Stimulated activated naive CD8-positive, alpha-beta T cell treated with anti-CD3 and anti-CD28 coated beads, Interleukin-15, Interleukin-2, amounts not matched to agents 100 U/mL and 50 U/mL, for 24 hours (primary cell): ENCODE measurements around the gene TCAP.
"Not testable (repeated sequence)": the region's sequence is repeated elsewhere in the genome, so short reads cannot be mapped to it uniquely, and the experiment has no call there.

Experiments
- ATAC-seq: fragments of 150-1000 bp; cut with Tn5 transposase; one replicate; pipeline ENCODE4 v1.10.0; 2021
- DNase-seq: peaks from one replicate; pipeline ENCODE4 v3.0.0; 2021

Gene TCAP

DNA sequence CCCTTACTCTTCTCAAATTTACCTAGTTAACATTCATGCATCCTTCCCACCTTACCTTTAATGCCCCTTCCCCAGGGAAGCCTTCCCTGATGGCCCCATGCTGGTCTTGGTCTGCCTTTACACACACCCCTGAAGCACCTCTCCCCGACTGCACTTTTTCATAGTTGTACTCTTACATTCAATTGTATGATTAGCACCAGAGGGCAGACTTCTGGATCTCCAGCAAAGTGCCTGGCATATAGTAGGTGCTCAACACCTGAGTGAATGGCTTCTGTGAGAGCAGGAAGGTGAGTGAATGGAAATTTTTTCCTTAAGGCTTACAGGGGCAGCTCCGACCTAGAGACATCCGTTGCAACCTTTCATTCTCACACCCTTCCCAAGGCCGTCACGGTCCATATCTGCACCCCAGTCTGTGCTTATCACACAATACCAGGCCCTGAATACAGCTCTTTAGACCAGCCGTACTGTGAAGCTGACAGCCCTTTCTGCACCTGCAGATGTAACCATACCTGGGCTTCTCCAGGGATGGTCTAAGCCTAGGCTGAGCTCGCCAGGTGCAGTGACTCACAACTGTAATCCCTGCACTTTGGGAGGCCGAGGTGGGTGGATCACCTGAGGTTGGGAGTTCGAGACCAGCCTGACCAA is 18.3 kb downstream of the TCAP start:
- DNase-seq (no peak), ATAC-seq (no peak)

DNA sequence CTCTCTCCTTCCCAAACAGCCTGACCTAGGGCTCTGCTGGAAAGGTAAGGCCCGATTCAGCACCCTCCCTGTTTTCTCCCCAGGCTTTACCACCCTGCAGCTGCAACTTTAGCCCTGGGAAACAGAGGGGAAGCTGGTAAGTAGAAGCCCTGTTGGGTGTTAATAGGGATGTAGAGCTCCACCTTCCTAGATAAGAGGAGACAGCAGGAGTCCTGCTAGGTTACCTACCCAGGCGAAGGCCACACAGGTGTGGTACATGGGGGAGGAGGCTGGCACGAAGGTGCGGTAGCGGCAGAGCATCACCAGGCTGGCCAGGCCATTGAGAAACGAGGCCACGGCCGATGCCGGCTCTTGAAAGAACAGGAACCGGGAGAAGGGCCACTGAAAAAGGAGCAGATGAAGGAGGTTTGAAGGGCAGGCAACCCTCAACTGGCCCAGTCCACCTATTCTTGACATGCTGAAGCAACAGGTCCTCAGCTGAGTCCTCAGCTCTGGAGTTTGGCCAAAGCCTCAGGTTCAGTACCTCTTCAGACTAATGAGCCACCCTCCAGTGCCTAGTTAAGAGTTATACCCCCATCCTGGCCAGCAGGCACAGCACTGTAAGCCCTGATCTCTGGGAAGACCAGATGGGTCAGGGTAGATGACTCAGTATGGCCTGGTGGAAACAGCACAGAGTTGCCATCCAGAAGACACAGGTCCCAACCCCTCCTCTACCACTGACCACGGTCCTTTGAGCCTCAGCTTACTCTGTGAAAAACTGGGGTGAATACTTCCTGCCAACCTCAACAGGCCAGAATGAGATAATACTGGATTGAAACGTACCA is 19.4 kb downstream of the TCAP start:
- DNase-seq: no peak
- ATAC-seq: no peak

DNA sequence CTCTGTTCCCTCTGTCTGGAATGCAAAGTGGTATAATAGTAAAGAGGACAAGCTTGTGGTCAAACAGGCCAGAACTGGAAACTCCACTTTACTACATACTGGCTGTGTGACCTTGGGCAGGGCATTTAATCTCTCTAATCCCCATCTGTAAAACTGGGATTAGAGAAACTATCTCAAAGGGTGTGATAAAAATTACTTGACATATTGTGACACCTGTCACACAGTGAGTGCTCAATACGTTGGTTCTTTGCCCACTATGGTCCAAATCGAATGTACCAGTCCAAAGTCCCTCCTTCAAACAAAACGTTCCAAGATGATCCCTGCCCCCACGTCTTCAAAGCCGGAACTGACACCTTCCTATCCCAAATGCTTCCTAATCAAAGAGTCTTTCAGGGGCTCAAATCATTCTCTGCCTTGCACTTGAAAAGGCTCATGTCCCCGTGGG is 22.0 kb downstream of the TCAP start:
- DNase-seq (no peak), ATAC-seq (no peak)

DNA sequence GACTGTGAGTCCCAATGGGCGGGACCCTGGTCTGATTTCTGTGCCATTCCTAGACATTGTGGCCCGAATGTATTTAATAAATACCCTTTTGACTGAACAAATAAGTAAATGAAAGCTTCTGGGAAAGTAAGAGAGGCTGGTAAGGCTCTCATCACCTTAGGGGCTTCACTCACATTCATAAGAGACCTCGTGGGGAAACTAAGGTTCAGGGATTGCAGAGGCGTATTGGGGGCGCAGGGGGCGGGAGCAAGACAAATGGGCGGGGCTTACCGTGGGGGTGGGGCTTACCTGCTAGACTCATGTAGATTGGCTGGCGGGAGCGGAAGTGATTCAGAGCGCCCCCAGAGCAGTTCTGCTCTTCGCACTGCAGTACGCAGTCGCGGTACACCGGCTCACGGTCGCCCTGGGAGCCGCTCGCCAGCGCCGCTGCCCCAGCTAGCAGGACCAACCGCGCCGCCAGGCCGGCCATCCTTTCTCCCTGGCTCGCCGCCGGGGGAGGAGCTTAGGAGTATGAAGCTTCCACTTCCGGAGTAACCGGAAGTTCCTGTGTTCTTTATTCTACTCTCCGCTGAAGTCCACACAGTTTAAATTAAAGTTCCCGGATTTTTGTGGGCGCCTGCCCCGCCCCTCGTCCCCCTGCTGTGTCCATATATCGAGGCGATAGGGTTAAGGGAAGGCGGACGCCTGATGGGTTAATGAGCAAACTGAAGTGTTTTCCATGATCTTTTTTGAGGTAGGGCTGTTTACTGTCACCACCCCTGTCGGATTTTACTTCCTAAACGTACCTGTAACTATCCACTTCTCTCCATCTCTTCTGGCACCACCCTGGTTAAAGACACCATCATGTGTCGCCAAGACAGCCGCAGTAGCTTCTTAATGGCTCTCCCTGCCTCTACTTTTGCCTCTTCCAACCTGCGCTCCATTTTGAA is 22.7 kb downstream of the TCAP start, which contains the start of gene PGAP3:
Gene PGAP3 (minus strand): TSS at position 512 of the 929 bp plus-strand sequence. CDS start 43 bp downstream, at position 469.
- peak; percentile 91 for DNase-seq
- peak; percentile 95 for ATAC-seq

DNA sequence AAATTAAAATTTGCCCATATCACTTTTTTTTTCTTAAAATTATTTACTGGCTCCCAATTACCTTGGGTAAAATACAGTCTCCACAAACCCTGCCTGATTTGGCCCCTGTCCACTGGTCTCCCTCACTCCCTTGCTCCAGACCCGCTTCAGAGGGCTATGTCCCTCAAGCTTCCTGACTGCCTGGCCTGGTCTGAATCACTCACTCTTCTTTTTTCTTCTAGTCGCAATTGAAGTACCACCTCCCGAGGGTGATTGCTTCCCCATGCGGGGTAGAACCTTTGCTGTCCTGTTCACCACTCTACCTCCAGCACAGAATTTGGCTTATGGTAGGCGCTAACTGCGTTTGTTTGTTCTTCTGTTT is 23.3 kb downstream of the TCAP start:
- ATAC-seq: no peak
- no peak for DNase-seq

DNA sequence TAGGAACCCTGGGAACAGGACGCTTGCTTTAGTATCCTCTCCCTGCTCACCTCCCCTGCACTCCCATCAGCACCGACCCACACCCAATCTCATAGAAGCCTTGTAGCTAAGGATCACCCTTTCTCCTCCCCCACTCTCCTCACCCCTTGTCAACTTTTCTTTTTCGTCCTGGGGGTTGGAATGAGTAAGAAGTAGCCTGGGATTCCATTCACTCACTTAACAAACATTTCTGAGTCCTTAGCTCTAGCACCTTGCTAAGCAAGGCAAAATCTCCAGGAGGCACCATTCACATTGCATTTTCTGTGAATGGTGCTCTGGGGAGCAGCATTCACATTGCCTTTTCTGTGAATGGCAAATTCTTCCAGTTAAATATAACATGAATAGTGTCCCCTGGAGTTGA is 23.8 kb downstream of the TCAP start:
- ATAC-seq (no peak), DNase-seq (no peak)

DNA sequence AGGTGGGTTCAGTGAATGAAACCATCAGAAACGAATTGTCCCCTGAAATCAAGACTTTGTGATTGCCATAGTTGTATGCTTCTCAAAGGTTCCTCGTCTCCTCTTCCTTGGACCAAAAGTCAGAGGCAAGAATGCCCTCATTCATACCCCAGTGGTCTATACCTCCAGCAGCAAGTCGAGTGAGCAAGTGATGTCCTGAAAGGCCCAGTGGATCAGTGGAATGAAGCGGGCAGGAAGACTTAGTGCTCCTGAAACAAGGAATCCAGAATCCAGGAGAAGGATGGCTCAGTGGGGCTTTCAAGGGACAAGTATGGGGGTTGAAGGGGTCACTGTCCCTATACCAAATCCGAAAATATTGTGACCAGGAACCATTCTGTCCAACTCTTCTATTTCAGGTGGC is 29.4 kb downstream of the TCAP start:
- DNase-seq (no peak), ATAC-seq (no peak)

DNA sequence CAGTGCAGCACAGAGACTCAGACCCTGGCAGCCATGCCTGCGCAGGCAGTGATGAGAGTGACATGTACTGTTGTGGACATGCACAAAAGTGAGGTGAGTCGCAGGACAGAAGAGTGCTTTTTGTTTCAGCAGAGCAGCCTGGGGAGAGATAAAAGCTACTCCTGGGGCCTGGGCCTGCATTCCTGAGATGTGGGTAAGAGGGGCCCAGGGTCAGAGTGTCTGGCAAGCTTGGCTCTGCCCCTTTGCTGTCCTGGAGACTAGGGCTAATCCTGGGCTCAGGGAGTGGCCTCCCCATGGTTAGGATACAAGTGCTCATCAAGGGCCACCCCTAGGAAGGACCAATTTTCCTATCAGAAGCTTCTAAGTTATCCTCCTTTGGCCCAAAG is 29.9 kb downstream of the TCAP start:
- DNase-seq (no peak), ATAC-seq (no peak)

DNA sequence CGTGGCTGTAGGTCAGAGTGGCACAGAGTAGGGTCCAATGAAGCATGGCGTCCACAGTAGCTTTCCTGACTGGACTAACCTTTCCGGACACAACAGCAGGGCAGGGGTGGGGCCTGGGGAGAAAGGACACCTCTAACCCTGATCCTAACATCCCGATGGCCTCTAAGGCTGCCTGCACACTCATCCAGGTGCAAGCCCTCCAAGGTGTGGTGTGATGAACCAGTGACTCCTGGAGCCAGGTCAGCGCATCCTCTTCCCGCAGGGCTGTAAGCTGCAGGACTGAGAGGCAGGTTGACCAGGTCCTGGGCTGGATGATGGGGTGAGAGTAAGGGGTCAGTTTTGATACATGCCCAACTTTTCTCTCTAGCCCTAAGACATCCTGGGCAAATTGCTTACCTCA is 31.6 kb downstream of the TCAP start:
- no peak for DNase-seq
- ATAC-seq: no peak

DNA sequence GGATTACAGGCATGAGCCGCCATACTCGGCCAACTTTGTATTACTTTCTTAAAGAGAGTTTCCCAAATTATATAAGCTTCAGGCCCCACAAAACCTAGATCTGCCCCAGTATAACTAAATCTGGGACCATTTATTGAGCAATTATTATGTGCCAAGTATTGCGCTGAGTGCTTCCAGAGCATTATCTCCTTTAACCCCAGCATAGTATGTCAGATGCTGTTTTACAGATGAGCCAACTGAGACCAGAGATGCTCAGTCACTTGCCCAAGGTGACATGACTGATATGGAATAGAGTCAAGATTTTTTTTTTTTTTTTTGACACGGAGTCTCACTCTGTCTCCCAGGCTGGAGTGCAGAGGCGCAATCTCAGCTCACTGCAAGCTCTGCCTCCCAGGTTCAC is 32.8 kb downstream of the TCAP start:
- ATAC-seq: no peak
- DNase-seq: no peak

DNA sequence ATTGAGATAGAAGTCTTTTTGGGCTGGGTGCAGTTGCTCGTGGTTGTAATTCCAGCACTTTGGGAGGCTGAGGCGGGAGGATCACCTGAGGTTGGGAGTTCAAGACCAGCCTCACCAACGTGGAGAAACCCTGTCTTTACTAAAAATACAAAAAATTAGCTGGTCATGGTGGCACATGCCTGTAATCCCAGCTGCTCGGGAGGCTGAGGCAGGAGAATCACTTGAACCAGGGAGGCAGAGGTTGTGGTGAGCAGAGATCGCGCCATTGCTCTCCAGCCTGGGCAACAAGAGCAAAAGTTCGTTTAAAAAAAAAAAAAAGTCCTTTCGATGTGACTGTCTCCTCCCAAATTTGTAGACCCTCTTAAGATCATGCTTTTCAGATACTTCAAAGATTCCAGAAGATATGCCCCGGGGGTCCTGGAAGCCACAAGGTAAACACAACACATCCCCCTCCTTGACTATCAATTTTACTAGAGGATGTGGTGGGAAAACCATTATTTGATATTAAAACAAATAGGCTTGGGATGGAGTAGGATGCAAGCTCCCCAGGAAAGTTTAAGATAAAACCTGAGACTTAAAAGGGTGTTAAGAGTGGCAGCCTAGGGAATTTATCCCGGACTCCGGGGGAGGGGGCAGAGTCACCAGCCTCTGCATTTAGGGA is 34.1 kb downstream of the TCAP start:
- DNase-seq, ATAC-seq: not testable (repeated sequence)

DNA sequence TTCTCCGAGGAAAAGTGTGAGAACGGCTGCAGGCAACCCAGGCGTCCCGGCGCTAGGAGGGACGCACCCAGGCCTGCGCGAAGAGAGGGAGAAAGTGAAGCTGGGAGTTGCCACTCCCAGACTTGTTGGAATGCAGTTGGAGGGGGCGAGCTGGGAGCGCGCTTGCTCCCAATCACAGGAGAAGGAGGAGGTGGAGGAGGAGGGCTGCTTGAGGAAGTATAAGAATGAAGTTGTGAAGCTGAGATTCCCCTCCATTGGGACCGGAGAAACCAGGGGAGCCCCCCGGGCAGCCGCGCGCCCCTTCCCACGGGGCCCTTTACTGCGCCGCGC is 34.6 kb downstream of the TCAP start, which contains the start of gene ERBB2:
Gene ERBB2 (plus strand): TSS at position 247 of the 330 bp plus-strand sequence. CDS start 175 bp downstream, outside the sequence.
- DNase-seq: no peak
- no peak for ATAC-seq

DNA sequence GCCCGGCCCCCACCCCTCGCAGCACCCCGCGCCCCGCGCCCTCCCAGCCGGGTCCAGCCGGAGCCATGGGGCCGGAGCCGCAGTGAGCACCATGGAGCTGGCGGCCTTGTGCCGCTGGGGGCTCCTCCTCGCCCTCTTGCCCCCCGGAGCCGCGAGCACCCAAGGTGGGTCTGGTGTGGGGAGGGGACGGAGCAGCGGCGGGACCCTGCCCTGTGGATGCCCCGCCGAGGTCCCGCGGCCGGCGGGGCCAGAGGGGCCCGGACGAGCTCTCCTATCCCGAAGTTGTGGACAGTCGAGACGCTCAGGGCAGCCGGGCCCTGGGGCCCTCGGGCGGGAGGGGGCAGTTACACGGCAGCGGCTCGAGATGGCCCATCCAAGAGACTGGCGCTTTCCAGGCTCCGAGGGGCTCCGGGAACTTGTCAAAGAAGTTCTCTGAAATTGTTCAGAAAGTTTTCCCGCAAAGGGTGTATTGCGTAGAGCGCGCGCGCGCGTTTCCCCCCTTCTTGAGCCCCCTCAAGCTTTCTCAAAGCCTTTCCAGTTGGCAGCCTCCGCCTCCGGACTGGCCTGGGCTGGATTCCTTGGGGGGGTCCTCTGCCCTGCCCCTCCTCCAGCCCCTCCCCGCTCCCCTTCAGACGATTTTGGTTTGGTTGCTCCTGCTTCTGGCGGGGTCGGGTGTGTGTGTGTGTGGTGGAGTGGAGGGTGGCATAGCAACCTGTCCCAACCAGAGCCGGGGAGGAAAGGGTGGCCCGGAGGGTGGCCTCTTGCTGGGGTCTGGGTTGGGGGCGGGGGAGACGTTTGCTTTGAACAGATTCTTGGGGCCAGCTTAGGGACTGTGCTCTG is 35.2 kb downstream of the TCAP start:
- no peak for DNase-seq
- no peak for ATAC-seq

DNA sequence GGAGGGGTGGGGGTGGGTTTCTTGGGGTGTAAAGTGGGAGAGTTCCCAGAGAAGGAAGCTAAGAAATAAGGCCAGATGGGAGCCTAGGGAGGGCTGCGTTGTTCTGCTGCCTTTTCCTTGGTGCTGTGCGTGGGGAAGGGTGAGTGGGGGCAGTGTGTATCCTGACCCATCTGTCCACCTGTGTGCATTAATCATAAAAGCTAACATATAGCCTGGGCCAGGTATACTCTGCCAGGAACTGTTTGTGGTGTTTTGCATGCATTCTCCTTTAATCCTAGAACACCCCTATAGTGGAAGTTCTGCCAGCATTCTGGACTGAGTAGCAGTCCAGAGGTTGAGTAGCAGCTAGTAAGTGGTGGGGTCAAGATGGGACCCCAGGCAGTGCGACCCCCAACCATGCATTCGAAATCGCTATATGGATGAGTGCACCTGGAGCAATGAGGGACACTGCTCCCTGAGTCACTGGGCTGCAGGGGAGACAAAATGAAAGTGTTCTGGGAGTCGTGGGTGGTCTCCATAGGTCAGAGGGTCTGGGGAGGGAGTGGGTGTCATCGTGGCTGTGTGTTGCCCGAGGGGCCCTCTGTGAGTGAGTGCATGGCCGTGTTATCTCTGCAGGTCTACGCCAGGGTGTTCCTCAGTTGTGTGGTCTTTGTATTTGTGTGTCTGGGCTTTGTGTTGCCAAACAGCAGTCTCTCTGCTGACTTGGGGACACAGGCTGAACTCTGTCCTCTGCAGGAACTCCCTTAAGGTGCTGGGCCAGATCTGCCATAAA is 36.0 kb downstream of the TCAP start:
- no peak for ATAC-seq
- DNase-seq: no peak

DNA sequence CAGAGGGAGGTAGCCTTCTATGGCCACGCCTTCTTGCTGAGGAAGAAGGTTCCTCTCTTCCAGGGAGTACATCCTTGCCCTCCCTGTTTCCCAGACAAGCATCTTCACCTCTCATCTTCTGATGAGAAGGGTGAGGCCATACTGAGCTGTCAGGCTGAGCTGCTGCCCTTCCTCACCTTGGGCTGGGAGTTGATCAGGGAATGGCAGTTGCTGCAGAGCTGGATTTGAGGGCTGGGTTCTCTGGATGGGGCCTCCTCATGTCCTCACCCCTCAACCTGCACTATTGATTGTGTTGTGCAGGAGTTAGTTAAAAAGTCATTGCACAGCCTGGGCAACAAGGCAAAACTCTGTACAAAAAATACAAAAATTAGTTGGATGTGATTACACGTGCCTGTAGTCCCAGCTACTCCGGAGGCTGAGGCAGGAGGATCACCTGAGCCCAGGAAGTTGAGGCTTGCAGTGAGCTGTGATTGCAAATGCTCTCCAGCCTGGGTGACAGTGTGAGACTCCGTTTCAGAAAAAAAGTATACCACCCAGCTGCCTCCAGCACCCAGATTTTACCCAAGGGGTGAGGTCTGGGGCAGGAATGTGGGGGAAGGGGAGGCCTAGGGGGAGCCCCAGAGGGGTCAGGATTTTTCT is 36.8 kb downstream of the TCAP start:
- ATAC-seq (no peak), DNase-seq (no peak)

DNA sequence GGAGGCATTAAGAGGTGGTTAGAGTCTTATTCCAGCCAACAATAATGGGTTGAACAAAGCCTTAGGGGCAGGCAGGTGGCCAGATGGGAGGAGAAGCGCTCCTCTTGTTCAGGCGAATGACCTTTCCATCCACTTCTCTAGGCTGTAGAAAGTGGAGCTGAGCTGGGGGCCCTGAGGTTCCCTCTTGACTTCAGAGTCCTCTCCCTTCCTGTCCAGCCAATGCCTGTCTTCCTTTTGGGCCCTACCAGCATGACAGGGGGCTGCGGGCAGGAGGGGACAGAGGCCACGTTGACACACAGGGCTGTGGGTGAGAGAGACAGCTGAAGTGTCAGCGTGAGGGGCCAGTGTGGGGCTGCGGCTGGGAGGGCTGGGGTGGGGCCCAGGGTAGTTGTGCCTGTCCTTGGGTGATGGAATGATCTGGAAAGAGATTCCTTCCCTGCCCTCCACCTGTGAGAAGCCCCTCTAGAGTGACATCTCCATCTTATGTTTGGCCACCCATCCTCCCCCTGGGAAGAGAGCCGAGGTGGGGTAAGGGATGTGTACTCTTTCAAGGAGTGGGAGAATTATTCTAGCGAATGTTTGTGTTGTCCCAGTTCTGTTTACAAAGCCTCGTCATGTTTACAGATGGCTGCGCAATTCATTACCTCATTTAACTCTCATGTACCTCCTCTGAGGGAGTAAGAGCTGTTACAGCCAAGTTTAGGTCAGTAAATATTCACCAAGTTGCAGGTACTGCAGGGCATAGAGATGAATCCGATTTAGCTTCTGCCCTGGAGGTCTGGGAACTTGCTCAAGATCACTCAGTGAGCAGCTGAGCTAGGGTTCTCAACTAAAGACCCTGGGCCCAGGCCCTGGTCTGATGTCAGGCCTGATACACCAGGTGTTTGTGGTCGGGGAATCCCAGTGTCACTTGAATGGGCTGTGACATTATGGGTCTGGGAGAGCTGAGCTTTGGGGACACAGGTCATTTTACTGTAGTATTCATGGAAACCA is 38.0 kb downstream of the TCAP start:
- no peak for ATAC-seq
- DNase-seq: no peak

DNA sequence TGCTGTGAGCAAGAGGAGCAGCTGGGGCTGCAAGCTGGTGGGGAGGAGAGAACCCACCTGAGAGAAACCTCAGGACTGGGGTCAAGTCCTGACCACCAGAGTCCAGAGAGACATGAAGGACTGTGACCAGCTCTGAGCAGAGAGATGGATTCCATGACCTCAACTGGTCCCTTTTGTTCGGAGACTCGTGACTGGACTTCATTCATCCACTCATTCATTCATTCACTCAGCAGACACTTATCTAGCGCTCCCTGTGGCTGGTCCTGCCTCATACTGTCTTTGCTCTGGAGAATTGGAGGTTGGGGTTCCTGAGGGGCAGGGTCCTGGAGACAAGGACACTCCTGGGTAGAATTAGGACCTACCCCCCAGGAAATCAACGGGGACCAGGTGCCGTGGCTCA is 38.8 kb downstream of the TCAP start:
- DNase-seq (no peak), ATAC-seq (no peak)

DNA sequence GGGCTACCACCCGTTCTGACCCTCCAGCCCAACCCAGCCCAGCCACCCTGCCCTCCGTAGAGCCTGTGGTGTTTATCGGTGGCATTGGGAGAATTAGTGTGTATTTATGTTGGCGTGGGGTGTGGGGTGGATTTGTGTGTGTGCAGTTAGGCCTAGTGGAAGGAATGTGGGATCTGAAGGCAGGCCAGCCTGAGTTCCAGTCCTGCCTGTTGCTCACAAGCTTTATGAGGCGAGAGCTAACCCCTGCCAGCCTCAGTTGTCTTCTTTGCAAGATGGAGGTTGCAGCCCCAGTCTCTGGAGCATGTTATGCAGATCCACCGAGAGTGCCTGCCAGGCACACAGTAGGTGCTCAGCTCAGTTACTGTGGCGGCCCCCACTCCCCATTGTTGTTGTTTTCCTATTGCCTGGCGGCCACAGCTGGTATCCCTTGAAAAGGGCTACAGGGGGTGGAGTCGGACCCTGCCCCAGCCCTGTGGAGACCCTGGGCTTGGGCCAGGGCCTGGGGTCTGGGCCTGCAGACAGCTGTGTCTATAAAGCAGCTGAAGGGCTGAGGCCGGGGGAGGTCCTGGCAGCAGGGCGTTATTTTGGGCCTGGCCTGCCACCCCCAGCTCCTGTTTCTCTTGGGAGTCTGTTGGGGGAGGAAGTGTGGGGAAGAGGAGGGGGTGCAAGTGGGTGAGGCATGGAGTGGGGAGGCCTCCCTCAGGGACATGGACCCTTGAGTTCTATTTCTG is 39.8 kb downstream of the TCAP start:
- ATAC-seq: no peak
- no peak for DNase-seq
